SK-N-MC (cell line): Measurements from ENCODE around the gene JUNB.

Source experiments
- EZH2 ChIP-seq: fragments of 200-600 bp; sonication (generic); IDR thresholded peaks from one replicate; pipeline ENCODE4 v1.6.1; 2017; ENCODE audit warnings: antibody characterized with exemption
- FOXP2 ChIP-seq: optimal IDR thresholded peaks from 2 replicates; pipeline ENCODE3; 2011; ENCODE audit warnings: mild to moderate bottlenecking, moderate library complexity; ENCODE audit not compliant: insufficient read depth; ENCODE audit errors: extremely low read length, control extremely low read depth
- POLR2AphosphoS5 ChIP-seq: IDR thresholded peaks from 2 replicates; pipeline ENCODE4 v1.6.1; 2012; ENCODE audit warnings: mild to moderate bottlenecking, low read depth, low read length, borderline replicate concordance

DNA sequence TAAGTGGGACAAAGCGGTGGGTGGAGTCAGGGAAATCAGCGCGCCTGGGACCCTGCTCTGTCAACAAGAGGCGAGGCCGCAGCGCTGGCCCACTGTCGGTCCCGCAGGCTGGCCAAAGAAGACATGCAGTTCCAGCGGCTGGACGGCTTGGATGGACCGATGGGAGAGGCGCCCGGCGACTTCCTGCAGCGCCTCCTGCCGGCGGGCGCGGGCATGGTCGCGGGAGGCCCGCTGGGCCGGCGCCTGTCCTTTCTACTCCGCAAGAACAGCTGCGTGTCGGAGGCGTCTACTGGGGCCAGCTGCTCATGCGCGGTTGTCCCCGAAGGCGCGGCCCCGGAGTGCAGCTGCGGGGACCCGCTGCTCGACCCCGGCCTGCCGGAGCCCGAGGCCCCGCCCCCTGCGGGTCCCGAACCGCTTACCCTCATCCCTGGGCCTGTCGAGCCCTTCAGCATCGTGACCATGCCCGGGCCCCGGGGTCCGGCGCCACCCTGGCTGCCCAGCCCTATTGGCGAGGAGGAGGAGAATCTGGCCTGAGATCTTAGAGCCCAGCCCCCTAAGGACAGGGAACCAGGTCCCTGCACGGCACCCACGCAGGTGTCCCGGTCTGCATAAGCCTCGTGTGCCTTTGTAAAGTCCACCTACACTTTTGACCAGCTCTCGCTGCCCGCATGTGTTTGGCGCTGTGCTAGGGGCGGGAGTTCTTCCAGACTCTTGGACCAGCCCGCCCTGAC is 33.6 kb upstream of the JUNB start:
- TF ChIP-seq POLR2AphosphoS5 (no peak), EZH2 (no peak), FOXP2 (no peak)
